ENCODE measurements around the gene XIRP1. TPM values are rescaled to one million over a fixed set of nuclear protein-coding genes. Genes with fewer than 3 reads are reported as not detected.

The XIRP1 gene
- polyA plus RNA-seq, 1 experiment: 0.04 TPM

DNA sequence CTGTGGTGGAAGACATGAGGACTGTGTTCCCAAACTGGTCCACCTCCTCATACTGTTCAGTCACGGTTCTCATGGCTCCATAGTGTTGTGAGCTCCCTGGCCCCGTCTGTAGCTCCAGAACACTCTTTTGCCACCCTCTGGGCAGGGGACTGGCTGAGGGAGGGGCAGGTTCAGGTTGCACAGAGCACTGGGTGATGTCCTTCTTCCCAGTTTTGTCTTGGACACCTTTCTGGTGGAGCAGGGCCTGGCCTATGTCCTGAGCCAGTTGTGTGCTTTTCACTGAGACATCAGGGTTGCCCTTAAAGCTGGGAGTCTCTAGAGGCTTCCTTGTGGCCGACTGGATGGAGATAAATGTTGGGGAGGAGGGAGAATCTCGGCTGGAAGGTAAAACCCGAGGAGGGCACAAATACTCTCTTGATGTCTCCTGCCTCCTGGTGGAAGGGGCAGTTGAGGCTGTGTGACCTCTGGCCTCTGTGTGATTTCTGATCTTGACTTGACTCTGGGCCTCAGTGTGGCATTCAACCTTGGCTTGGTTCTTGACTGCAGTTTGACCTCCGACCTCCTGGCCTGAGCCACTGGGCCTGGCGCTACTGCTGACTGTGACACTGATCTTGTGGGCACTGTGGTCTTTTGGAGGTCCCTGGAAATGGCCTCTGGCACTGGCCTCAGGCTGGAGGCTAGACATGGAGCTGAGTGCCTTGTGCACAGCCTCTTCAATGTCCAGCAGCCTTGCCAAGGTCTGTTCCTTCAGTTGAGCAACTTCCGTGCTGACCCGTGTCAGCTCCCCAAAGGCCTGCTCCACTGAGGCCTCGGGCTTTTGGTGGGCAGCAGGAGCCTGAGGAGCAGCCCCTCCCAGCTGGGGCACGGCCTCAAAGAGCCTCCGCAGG is 8.1 kb downstream of the XIRP1 start:
- no peak for DNase-seq (ENCODE audit: low read depth)
- no peaks in the 10 kb centered on the region for H3K27me3 ChIP-seq (ENCODE audit: control insufficient read depth, insufficient read depth, low read length)
- H3K4me3 ChIP-seq (ENCODE audit: low read depth, low read length): no peak overlapping the region
- TF ChIP-seq, protein P1, sequence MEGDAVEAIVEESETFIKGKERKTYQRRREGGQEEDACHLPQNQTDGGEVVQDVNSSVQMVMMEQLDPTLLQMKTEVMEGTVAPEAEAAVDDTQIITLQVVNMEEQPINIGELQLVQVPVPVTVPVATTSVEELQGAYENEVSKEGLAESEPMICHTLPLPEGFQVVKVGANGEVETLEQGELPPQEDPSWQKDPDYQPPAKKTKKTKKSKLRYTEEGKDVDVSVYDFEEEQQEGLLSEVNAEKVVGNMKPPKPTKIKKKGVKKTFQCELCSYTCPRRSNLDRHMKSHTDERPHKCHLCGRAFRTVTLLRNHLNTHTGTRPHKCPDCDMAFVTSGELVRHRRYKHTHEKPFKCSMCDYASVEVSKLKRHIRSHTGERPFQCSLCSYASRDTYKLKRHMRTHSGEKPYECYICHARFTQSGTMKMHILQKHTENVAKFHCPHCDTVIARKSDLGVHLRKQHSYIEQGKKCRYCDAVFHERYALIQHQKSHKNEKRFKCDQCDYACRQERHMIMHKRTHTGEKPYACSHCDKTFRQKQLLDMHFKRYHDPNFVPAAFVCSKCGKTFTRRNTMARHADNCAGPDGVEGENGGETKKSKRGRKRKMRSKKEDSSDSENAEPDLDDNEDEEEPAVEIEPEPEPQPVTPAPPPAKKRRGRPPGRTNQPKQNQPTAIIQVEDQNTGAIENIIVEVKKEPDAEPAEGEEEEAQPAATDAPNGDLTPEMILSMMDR (IDR thresholded peaks at IDR 0.05; ENCODE audit: insufficient read depth, low read depth, low read length): no peak
- POLR2A ChIA-PET: no interaction called here
- CTCF ChIA-PET: interaction anchor here (1.7 to 16.5 kb wide), 3 partner anchors 9 to 105 kb away, joined by 4 to 374 read pairs (median 11); no protein-coding TSS in a partner anchor
- H3K36me3 ChIP-seq (ENCODE audit: control insufficient read depth, insufficient read depth, low read length): no peaks in the 10 kb centered on the region

DNA sequence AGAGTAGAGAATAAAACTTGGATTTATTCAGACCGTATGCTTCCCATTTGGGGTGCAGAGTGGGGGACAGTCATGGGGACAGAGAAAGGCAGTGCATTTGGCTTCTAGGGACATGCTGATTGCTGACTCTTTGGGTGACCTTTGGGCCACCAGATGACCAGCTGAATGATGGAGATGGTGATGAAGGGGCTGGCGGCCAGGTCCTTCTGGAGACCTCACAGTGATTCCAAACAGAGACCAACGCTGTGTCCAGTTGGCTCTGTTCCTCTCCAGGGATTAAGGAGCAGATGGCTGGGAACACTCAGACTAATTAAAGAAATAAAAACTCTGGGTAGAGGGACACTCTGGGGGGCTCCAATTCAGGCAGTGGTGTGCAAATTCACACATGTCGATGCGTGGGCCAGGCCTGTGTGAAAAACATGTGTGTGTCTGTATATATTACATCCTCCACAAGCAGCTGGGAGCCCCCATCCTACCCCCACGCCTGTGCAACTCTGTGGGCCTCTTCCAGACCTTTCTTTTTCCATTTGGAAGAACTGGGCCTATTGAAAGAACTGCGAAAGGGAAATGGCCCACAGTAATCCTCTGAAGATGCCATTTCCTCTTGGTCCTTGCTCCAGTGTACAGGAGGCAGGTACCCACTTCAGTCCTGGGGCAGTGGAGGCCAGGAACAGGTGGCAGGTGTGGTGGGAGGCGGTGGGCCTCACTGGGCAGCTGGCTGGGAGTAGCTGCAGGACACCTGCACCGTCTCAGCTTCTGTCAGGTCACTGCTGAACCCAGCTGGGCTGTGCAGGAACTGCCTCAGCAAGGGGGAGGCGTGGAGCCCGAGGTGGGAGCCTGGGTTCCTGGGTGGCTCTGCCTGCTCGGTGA is 8.9 kb downstream of the XIRP1 start:
- TF ChIP-seq, protein P1 (IDR thresholded peaks at IDR 0.05; ENCODE audit: insufficient read depth, low read depth, low read length): no peak
- ChIA-PET CTCF (interaction anchor here (1.7 to 16.5 kb wide), 4 partner anchors 8 to 106 kb away, joined by 4 to 374 read pairs (median 10); partner anchors contain the start of gene XIRP1), POLR2A (no interaction called here)
- Histone ChIP-seq H3K36me3 (ENCODE audit: control insufficient read depth, insufficient read depth, low read length) (no peaks in the 10 kb centered on the region), H3K27me3 (ENCODE audit: control insufficient read depth, insufficient read depth, low read length) (no peaks in the 10 kb centered on the region), H3K4me3 (ENCODE audit: low read depth, low read length) (no peak overlapping the region)
- no peak for DNase-seq (ENCODE audit: low read depth)

DNA sequence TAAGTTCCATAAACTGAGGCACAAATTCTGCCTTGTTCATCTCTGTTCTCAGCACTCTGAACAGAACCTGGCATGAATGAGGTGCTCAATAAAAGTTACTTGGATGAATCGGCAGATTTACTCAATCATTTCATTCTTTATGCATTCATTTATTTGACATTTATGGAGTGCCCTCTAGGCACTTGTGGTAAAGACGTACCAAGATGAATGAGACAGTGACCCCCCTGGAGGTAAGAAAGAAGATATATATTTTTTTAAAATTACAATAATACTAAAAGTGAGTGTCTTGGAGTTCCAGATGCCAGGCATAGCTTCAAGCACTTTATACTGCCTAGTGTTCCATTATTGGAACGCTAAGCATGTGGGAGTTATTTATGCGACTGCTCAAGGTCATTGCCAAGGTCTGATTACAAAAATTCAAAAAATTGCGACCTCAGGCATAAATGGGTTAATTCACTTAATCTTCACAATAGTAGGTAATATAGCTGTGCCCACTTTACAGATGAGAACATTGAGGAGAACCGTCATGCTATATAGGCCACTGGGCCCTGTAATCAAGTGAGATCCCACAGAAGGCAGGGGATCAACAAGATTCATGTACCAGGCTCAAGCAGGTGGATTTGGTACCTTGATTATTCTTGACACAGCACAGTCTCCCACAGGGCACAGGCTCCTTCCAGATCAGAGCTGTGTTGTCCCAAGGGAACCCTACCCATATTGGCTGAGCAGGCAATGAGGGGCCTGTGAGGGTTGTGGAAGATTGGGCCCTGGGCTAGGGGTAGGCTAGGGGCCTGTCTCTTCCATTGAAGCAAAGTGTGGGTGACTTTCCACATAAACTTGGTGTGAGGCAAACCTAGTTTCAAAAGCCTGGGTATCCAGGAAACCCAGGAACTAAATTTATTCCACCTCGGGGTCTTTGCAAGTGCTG is 10.7 kb downstream of the XIRP1 start:
- DNase-seq (ENCODE audit: low read depth): no peak
- ChIA-PET CTCF (interaction anchor here (0.6 to 16.5 kb wide), 4 partner anchors 10 to 108 kb away, joined by 3 to 374 read pairs (median 6); partner anchors contain the start of gene XIRP1), POLR2A (no interaction called here)
- Histone ChIP-seq H3K27me3 (ENCODE audit: control insufficient read depth, insufficient read depth, low read length) (no peaks in the 10 kb centered on the region), H3K4me3 (ENCODE audit: low read depth, low read length) (no peak overlapping the region), H3K36me3 (ENCODE audit: control insufficient read depth, insufficient read depth, low read length) (no peaks in the 10 kb centered on the region)
- TF ChIP-seq, protein P1 (IDR thresholded peaks at IDR 0.05; ENCODE audit: insufficient read depth, low read depth, low read length): no peak

DNA sequence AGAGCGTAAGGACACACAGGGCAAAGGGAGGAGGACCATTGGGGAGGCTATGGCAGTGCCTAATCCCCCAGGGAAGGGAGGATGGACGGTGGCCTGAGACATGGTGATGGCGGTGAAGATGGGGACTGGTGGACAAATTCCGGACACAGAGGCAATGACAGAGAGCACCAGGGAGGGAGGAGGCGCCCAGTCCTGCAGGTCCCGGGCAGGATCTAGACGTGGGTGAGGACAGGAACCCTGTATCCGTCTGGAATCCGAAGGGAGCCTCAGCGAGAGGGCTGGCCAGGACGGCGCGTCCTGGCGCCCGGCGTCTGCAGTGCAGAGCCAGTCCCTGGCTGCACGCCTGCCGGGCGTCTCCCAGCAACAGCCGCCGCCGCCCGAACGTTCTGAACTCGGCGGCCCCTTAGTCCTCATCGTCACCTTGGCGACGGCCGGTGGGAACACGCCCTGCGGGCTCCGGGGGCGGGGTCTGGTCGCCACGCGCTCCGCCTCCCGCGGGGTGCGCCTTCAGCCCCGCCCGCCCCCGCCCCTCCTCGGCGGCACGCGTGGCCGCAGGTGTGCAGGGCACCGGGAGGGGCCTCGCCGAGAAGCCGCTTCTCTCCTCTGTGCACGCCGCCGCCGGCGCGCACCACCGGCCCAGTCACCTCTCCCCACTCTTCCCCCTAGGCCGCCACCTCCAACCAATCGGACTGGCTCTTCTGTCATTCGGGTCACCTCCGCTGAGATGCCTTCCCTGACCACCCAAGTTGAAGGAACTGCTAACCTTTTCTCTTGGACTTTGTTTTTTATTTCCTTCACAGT is 11.6 kb downstream of the XIRP1 start:
- ChIA-PET CTCF (interaction anchor here (1.2 to 3.6 kb wide), 3 partner anchors 9 to 108 kb away, joined by 8 to 27 read pairs (median 9); no protein-coding TSS in a partner anchor), POLR2A (no interaction called here)
- no peaks in the 10 kb centered on the region for H3K27me3 ChIP-seq (ENCODE audit: control insufficient read depth, insufficient read depth, low read length)
- H3K36me3 ChIP-seq (ENCODE audit: control insufficient read depth, insufficient read depth, low read length): no peaks in the 10 kb centered on the region
- TF ChIP-seq, protein P1 (IDR thresholded peaks at IDR 0.05; ENCODE audit: insufficient read depth, low read depth, low read length): peak; percentile 44
- H3K4me3 ChIP-seq (ENCODE audit: low read depth, low read length): peak overlapping the region; percentile 40
- peak; percentile 30 for DNase-seq (ENCODE audit: low read depth)

Data from BJ (cell line).